ENCODE measurements around the gene CPNE1. TPM values are rescaled to one million over a fixed set of nuclear protein-coding genes. Genes with fewer than 3 reads are reported as not detected.

Gene CPNE1
- total RNA-seq, 1 experiment from 2014 or later = 155 TPM

DNA sequence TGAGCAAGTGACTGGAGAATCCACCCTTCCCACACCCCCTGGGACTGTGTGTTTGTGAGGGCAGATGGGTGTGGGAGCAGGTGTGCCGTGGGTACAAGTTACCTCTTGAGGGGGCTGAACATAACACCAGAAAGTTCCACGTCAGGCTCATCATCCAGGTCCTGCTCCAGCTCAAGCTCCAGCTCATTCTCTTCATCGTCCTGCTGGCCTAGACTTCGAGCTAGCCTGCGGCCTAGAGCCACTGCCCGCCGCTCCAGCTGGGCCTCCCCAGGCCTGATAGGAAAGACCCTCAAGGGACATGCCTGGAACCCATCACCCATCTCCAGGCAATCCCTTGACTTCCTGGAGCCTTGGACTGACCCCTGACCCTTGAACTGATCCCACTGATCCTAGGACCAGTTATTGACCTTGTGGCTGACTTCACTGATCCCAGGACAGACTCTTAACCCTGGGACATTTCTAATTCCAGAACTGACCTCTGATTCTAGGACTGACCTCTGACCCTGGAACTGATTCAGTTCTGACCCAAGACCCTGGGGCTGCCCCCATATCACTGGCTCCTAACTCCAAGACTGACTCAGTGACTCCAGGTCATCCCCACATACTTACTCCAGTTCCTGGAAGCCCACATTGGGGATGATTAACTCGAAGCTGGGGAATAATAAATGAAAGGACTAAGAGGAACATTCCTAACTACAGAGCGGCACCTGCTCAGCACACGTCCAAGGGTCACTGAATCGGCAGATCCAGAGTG is 60.8 kb downstream of the CPNE1 start:
- no peaks in the 10 kb centered on the region for H4K20me1 ChIP-seq (ENCODE audit: control insufficient read depth, insufficient read depth, insufficient read length)
- Mint-ChIP-seq H3K4me3 (no peak overlapping the region), H3K9me3 (no peaks in the 10 kb centered on the region), H3K27ac (no peak overlapping the region), H3K36me3 (ENCODE audit: insufficient read depth in 1 of 3, low read depth in 3 of 3) (no peaks in the 10 kb centered on the region; a peak in 1 of 7 replicates), H3K4me1 (peaks cover 7 to 12% of the 10 kb centered on the region in 2 experiments), H3K27me3 (ENCODE audit: low read depth) (peaks cover 62% of the 10 kb centered on the region)
- no peak overlapping the region for H3K14ac ChIP-seq (ENCODE audit: insufficient read depth, low read length)
- no peak for DNase-seq
- no peak overlapping the region for H3T11ph ChIP-seq (ENCODE audit: low read length)
- H3K23me2 ChIP-seq (ENCODE audit: insufficient read length, low read depth, low read length, poor library complexity, severe bottlenecking) = peaks cover 16% of the 10 kb centered on the region
- H3K4me1 ChIP-seq (ENCODE audit: insufficient read depth, low read length) = no peaks in the 10 kb centered on the region
- no peak overlapping the region for H3K4me2 ChIP-seq (ENCODE audit: insufficient read depth, insufficient read length, low read length)
- H2BK20ac ChIP-seq (ENCODE audit: low read depth, low read length, poor library complexity, severe bottlenecking) = no peak overlapping the region
- H2BK120ac ChIP-seq (ENCODE audit: low read depth, low read length, poor library complexity, severe bottlenecking) = no peak overlapping the region
- no peak overlapping the region for H3K18ac ChIP-seq (ENCODE audit: insufficient read length, low read depth, low read length)
- no peak overlapping the region for H4K91ac ChIP-seq (ENCODE audit: insufficient read length, low read depth, low read length)
- no peaks in the 10 kb centered on the region for H3K9me3 ChIP-seq (ENCODE audit: control insufficient read depth, low read depth, low read length)
- no peak overlapping the region for H2BK12ac ChIP-seq (ENCODE audit: insufficient read length, low read depth, low read length)
- WGBS (ENCODE audit: extremely low coverage, insufficient read length, low lambda C conversion rate) = no CpG with 5 or more reads among the region's 11 CpGs
- no peak overlapping the region for H3K23ac ChIP-seq (ENCODE audit: insufficient read length, low read depth, low read length)
- H3K79me1 ChIP-seq (ENCODE audit: insufficient read depth, low read depth, low read length, poor library complexity, severe bottlenecking) = no peaks in the 10 kb centered on the region
- H2AK5ac ChIP-seq (ENCODE audit: insufficient read length, low read length) = no peak overlapping the region
- H2BK5ac ChIP-seq (ENCODE audit: insufficient read length, low read length) = no peak overlapping the region
- no peak overlapping the region for H4K5ac ChIP-seq (ENCODE audit: insufficient read length, low read depth, low read length)
- TF ChIP-seq, protein P1, sequence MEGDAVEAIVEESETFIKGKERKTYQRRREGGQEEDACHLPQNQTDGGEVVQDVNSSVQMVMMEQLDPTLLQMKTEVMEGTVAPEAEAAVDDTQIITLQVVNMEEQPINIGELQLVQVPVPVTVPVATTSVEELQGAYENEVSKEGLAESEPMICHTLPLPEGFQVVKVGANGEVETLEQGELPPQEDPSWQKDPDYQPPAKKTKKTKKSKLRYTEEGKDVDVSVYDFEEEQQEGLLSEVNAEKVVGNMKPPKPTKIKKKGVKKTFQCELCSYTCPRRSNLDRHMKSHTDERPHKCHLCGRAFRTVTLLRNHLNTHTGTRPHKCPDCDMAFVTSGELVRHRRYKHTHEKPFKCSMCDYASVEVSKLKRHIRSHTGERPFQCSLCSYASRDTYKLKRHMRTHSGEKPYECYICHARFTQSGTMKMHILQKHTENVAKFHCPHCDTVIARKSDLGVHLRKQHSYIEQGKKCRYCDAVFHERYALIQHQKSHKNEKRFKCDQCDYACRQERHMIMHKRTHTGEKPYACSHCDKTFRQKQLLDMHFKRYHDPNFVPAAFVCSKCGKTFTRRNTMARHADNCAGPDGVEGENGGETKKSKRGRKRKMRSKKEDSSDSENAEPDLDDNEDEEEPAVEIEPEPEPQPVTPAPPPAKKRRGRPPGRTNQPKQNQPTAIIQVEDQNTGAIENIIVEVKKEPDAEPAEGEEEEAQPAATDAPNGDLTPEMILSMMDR (conservative IDR thresholded peaks at IDR 0.05) = no peak
- no peak overlapping the region for H3K56ac ChIP-seq (ENCODE audit: insufficient read length, low read depth, low read length)
- no peaks in the 10 kb centered on the region for H3K79me2 ChIP-seq (ENCODE audit: insufficient read depth, low read length)
- H3K27ac ChIP-seq (ENCODE audit: insufficient read length, low read depth, low read length) = no peak overlapping the region
- H3K4ac ChIP-seq (ENCODE audit: low read depth, low read length) = no peak overlapping the region
- peaks cover 12% of the 10 kb centered on the region; the same call in 1 of the 2 replicates for H3K27me3 ChIP-seq (ENCODE audit: insufficient read depth, low read length)
- H2AFZ ChIP-seq (ENCODE audit: low read length) = no peak overlapping the region
- H4K8ac ChIP-seq (replicated peaks; ENCODE audit: insufficient read length, low read depth, low read length) = no peak overlapping the region
- no peak overlapping the region for H3K9ac ChIP-seq (ENCODE audit: extremely low read depth, insufficient read length, low read length)
- H2BK15ac ChIP-seq (ENCODE audit: low read depth, low read length) = no peak overlapping the region

Data from H9 (cell line).